HG02623 (cell line): ENCODE data around the gene BBS2.

Experiments used
- ATAC-seq: cut with Tn5 transposase; IDR thresholded peaks from one replicate; pipeline ENCODE4 v1.9.1; 2021; ENCODE audit warnings: moderate library complexity; ENCODE audit not compliant: unreplicated experiment

Gene BBS2

DNA sequence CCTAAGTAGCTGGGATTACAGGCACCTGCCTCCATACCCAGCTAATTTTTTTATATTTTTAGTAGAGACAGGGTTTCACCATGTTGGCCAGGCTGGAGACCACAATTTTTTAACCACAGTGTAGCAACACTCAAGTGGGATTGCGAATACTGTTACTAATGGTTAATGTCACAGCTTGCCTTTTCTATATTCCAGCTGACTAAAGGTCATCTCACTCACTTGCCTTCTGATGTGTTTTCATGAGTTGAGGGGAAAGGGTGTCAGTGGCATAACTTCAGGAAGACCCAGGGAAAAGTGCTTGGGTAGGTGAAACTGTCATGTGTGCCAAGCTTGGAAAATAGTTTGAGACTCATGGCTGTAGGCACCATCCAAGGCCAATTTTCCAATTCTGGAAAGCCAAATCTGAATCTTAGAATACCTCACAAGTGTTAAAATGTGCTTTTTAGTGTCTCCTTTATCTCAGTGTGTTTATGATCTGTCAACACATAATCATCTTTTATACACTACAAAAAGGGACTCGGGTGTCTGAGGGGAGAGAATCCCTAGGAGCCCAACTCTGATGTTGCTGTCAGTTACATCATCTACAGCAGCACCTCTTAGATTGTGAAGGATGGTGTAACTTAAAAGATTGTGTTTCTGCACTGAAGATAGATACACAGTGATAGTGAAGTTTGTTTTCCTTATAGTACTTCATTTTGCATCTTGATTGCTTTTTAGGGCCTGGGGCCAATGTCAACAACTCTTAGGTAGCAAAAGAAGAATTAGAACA, 41.4 kb downstream of the BBS2 start:
- ATAC-seq = no peak

DNA sequence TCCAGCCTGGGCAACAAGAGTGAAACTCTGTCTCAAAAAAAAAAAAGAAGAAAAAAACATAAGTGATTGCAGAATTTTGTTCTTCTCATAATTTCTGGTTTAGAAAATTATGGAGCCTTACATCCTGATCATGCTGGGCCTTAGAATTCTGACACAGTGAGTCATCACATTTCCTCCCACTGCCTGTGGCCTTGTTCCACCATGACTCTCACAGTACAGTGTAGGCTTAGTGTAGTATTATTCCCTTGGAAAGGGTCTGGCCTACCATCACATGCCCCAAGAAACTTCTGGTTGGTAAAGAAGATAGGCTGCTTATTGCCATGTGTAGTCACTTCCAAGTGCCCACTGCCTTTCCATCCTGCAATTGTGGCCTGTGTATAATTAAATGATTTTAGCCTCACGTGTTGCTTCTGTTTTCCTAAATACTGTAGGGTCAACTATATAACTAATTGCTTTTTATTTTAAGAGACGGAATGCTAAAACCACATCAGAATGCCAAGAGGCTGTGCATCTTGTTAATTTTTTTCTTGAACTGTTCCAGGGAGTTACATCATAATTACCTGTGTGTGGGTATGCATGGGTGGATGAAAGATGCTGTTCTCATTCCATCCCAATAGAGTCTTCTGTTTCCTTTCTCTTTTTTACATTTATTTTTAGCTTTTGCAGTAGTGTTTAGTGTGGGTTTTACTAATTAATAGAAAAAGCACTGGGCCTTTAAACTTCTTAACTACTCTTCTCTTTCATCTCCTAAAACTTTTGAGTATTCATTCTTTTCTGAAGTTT, 42.5 kb downstream of the BBS2 start:
- ATAC-seq = no peak

DNA sequence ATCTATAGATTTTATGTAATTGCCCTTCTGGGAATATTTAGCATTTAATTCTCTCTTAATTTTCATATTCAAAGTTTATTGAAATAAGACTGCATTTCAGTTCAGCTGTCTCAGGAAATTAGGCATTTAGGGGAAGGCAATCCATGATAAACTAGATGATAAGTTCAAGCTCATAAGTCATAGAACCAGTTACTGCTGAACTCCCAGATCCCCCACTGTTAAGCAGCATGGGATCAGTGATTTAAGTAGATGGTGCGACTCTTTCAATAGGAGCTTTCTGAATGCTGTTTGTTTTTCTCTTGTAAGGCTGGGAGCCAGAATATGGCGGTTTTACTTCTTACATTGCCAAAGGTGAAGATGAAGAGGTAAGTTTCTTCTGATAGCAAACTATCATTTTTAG, 44.6 kb downstream of the BBS2 start:
- no peak for ATAC-seq

DNA sequence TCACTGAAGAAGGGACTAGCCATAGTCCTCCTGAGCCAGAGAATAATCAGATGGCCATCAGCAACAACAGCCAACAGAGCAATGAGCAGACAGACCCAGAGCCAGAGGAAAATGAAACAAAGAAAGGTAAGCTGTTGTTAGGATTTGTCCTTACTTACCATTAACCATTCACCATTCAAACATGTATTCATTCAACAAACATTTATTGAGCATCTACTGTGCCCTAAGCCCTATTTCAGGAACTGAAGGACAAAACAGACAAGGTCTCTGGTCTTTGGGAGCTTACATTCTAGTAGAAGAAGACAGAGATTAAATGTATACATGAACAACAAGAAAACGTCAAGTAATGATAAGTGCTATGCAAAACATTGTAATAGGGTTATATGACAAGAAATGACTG, 49.2 kb downstream of the BBS2 start:
- ATAC-seq = no peak

DNA sequence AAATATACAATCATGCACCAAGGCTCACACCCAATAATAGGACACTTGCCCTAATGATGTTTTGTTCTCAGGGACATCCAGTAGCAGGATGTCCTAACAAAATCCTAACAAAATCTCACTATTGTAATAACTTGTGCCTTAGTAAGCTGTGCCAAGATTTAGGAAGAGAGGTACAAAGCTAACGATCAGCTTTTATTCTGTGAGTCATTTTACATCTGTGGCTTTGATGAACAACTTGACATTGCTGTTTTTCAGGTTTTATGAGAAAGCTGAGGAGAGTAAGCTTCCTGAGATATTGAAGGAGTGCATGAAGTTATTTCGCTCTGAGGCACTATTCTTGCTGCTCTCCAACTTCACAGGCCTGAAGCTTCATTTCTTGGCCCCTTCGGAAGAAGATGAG, 49.6 kb downstream of the BBS2 start:
- ATAC-seq = no peak

DNA sequence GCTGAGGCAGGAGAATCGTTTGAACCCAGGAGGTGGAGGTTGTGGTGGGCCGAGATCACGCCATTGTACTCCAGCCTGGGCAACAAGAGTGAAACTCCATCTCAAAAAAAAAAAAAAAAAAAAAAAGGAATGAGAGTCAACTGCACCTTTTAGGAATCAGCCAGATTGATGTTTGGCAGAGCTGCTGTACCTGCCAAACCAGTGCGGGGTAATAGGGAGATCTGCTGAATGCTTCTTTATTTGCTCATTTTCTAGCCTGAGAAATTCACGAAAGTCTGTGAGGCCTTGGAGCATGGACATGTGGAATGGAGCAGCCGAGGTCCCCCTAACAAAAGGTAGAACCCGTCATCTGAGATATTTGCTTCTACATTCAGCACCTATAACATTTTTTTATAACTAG, 50.1 kb downstream of the BBS2 start:
- no peak for ATAC-seq

DNA sequence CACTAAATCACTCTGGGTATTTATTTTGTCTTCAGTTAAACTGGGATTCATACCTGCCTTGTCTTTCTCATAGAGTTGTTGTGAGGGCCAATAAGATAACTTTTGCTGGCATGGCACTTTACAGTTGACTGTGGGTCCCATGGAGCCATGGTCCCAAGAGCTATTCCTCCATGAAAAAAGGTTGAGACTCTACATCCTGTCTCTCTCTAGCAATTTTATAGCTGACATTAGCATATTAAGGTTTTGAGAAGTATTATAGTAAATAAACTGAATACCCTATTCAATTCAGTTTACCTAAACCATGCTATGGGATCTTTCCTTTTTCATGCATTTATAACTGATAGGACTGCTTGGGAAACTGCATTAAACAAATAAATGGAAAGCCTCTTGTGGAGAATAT, 51.0 kb downstream of the BBS2 start:
- no peak for ATAC-seq

DNA sequence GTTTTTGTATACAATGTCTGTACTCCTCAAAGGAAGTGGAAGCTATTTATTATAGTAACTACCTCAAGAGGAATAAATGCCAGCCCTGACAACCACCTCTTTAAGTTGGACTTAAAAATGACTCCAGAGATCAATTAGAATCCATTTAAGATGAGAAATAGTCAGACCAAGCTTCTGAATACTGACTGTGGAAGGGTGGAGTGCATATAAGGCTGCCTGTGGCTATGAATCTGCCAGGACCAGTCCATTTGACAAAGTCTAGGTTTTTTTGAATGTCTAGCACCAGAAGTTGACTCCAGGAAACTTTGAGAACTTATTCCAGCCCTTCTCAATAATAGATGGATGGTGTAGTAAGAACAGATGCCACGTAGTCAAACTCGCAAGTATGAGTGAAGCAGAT, 53.5 kb downstream of the BBS2 start:
- ATAC-seq = no peak

DNA sequence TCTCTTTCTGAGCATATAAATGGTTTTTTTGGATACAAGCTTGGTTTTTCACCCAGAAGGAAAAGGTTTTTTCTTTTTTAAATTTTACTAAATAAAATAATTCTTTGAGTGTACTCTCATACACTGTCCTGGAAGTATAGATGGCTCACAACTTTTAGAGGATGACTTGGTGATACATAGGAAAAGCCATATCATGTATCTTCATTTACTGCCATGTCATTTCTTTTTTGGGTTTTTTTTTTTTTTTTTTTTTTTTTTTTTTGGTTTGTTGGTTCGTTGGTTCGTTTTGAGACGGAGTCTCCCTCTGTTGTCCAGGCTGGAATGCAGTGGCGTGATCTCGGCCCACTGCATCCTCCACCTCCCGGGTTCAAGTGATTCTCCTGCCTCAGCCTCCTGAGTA, 56.7 kb downstream of the BBS2 start:
- ATAC-seq = no peak

DNA sequence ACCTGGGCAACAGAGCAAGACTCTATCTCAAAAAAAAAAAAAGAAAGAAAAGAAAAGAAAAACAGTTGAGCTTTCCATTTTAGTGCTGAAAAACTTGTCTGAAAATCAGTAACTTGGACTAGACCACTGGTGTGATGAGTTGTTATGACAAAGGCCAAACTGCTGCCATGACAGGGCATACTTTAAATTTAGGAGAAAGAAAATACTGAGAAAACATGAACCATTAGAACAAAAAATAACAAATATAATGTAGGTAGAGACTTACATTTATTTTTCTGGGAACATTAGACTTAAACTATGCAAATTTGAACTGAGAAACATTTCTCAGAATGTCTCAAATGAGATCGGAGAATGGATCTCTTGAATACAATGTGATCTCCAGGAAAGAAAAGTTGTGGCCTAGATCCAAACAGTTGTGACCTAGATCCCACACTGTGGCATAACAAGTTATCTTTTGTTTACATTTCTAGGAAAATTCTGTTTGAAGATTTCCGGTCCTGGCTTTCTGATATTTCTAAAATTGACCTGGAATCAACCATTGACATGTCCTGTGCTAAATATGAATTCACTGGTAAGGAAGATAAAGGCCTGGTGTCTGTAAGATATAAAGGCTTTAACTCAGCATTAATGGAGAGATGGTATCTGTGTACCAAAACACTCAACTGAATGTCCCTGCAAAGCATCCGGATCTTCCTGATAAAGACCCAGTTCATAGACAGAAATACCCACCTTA, 57.6 kb downstream of the BBS2 start:
- no peak for ATAC-seq

DNA sequence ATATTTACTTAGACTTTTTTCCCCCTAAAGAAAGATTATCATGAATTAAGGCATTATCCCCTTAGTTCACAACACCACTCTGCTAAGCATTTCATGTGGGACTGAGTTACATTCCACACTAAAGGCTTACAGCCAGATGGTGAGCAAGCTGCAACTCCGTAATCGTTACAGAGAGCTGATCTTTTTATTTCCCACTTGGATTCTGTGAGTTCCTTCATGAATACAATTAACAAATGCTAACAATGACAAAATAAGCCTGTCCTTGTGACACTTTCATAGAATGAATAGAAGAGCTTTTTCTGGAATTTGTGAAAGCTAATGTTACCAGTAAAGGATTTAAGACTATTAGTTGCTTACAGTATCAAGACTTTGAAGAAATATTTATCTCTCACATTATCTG, 59.7 kb downstream of the BBS2 start:
- no peak for ATAC-seq

DNA sequence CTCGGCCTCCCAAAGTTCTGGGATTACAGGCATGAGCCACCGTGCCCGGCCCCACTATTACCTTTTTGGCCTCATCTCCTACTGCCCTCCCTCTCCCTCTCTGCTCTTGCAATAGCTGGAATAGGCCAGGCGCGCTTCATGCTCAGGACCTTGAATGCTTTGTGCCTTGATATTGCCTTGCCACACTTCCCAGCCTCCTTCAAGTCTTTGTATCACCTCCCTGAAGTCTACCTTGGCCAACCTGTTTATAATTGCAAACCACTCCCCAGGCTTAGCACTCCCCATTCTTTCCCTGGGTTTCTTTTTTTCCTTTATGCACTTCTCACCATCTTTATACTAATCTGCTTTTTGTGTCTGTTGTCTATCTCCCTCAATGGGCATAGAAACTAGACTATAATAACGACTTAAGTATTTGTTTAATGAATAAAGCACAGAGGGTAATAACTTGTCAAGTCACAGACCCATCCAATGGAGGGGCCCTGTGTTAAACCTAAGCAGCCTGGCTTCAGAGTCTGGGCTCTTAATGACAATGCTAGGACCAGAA, 61.8 kb downstream of the BBS2 start:
- ATAC-seq = no peak

DNA sequence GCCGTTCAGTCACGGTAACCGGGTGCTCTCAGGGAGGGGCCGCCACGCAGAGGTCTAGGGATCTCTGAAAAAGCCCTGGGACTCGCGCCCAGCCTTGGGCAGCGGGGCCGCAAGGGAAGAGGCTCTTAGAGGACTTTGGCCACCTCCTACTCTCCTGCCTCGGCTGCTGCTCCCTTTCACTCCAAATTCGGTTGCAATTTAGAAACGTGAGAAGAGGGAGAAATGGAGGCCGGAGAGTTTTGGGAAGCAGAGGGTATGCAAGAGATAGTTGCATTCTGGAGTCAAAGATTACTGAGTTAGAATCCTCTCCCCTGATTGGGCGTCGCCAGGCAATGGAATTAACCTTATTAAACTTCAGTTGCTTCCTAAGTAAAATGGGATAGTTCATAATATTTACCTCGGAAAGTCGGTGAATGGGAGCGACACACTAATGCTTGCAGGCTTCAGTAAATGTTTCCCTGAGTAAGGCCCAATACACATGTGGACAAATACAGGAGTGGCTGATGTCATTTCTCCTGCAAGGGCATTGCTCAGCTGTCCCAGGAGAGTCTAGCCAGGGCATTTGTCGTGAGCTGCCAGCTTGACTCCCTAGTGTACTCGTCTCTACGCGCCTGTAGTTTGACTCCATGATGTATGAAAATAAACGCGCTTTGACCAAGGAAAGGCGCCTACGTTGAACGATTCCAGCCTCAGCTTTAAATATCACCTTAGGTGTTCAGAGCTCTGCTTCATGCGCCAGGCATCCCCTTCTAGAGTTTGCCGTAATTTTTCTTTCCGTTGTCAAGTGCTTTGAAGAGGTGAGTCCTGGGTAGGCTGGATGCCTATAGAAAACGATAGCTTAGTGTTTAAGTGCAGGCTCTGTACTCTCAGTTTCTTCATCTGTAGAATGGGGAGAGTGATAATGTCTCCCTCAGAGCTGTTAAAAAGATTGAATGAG, 67.8 kb downstream of the BBS2 start:
- ATAC-seq = peak; percentile 29

DNA sequence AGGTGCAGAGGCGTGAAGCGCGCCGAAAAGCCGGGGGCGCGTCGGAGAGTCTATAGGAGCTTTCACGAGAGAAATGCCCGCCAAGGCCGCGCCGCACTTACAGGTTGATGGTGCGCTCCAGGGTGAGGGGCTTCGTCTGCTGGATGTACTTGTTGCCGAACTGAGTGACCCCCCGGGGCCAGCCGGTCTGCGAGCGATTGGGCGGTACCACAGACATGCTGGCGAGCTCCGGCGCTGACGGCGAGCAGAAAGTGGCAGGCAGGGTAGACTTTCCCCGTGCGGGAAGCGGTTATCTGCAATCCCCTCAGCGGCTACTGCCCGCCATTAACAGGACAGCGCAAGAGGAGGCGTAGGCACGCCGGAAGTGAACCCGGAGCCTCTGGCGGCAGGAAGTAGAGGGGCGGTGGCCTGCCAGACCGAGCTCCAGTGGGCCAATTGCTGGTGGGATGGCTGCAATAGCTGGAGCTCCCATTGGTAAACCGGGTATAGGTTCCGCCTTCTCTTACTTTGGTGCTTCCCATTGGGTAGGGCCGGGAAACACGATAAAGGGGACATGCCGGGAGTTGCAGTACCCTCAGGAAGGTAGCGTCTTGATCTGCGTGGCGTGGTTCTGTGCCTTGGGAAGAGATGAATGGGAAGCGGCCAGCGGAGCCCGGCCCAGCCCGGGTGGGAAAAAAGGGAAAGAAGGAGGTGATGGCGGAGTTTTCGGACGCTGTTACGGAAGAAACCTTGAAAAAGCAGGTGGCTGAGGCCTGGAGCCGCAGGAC, 68.7 kb downstream of the BBS2 start, which contains the start of the genes NUDT21 and OGFOD1:
NUDT21 (minus strand) TSS at position 347 of the 767 bp plus-strand sequence; CDS start at position 217, 130 bp downstream.
OGFOD1 (plus strand) TSS at position 569 of the 767 bp plus-strand sequence; CDS start at position 628, 59 bp downstream.
- peak; percentile 99 for ATAC-seq

DNA sequence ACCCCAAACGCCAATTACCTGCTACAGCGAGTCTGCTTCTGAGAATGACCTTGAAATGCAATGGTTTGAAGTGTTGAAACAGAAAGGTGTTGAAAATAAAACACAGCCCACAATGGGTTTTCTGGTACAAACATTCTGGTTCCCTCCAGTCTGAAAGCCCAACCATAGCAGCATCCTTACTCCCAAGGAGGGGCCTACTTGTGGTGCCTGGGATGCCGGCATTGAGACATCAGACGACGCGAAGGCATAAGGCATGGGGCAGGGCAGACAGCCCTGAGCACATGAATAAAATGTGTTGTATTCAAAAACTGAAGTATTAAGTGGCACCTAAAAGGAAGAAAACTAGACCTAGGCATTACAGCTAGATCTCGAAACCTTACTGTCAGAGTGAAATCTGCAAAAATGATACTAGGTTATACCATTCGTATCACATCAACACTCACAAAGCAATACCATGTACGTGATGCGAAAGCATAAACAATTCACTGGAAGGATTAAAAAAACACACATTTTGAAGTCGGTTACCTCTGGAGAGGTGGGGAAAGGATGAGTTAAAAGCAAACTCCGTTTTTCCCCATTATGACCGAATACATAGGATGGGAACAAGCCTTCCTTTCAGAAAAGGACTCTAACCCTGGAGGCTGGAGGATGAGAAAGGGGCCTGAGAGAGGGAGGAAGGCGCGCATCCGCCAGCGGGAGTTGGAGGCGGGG, 69.4 kb downstream of the BBS2 start:
- ATAC-seq = no peak

DNA sequence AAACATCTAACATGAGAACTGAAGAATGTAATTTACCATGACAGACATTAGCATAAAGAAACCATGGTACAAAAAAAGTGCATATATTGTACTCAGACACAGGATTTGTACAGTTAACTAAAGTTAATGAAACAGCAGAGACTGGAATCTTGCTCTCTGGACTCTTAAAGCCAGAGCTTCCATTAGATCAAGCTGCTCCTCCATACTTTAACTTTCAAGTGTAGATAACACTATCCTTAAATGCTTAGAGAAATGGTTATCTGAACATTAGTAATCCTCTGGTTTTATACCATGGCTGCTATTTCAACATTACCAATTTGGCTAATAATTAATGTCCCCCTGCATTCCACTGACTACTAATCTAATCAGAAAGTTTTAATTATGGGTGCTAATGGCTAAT, 71.8 kb downstream of the BBS2 start:
- ATAC-seq = no peak

DNA sequence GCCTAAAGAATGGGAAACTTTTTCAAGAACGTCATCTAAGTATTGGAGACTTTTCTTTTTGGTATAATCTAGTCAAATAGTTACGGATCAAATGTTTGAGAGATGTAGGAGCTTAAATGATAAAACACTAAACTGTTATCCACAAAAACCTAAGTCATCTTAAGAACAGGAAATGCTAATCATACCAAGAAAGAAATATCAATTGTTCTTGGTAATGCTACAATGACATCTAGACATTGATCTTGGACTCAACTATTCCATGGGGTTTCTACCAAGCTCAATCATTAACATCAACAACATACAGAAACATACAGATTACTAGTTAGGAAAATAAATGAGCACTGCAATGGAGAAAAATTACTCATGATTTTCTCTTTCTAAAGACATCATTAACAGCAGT, 72.5 kb downstream of the BBS2 start:
- no peak for ATAC-seq

DNA sequence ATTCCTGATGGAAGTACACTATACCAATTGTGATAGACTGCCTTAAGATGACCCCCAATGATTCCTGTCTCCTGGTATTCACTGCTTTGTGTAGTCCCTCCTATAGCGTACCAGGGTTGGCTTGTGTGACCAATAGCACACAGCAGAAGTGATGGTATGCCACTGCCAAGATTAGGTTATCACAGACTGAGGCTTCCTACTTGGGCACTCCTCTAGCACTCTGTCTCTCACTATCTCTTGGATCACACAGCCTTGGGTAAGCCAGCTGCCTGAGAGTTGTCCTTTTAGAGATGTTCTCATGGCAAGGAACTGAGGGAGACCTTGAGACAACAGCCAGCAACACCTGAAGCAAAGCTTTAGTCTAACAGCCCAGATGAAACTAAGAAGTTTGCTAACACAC, 81.8 kb downstream of the BBS2 start:
- no peak for ATAC-seq

DNA sequence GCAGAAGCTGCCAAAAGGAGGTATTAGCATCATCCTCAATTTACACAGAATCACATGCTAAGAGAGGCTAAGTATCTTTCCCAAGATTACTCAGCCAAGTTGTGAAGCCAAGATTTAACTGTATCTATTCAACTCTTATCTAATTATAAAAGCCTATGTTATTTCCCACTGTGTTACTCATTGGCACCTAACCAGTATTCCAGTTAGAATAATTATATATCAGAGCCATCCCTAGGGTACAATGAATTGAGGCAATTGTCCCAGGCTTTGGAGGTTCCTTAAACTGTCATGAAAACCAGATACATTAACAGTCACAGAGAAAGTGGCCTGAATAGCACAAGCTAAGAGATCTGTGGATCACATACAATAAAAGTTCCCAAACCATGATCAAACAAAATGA, 83.6 kb downstream of the BBS2 start:
- no peak for ATAC-seq
